Pons (tissue), 1 donor: ENCODE data around the gene HCK.

ENCODE experiments used
- DNase-seq: peaks from one replicate; pipeline ENCODE4 v3.0.0-alpha.2; 2016; ENCODE audit warnings: low spot score

HCK gene

DNA sequence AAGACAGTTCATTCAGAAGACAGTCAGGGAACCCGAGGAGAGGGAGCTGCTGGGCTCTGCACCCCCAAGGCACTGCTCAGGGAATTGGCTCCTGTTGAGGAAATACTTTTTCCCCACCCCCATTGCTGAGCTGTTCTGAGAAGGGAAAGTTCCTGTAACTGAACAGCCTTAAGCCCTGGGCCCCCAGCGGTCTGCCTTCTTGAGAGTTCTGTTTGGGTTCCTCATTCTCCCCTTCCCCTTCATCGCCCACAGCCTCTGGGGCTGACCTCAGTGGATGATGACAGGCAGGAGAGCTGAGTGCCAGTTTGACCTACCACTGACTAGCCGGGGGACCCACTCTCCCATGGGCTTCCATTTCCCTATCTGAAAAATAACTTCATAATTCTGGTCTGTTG, 10.7 kb downstream of the HCK start:
- DNase-seq = peak; percentile 86

DNA sequence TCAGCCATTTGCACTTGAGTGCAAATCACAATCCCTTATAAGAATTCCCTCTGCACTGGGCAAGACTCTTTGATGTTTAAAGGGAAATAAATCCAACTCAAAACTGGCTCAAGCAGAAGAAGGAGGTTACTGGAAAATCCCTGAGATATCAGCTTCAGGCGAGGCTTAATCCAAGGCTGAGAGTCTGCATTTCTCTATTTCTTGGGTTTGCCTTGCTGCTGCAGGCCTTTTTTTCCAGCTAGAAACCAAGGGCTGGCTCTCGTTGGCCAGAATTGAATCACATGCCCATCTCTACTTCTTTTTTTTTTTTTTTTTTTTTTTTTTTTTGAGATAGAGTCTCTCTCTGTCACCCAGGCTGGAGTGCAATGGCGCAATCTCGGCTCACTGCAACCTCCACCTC, 11.7 kb downstream of the HCK start:
- no peak for DNase-seq

DNA sequence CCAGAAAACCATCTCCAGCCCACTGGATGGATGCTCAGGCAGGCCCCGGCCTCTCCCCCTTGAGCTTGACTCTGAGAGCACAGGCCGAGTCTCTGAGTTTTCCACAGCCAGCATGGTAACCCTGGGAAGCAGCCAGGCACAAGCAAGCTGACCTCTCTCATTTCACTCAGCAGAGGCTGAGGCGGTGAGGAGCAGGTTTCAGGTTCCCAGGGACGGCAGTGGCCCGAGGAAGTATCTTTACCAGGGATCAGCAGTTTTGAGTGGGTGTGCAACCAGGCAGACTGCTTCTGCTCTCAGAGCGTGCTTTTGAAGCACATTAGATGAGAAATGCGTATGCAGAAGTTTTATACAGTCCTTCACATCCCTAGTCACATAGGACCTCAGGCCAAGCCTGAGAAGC, 12.6 kb downstream of the HCK start:
- no peak for DNase-seq

DNA sequence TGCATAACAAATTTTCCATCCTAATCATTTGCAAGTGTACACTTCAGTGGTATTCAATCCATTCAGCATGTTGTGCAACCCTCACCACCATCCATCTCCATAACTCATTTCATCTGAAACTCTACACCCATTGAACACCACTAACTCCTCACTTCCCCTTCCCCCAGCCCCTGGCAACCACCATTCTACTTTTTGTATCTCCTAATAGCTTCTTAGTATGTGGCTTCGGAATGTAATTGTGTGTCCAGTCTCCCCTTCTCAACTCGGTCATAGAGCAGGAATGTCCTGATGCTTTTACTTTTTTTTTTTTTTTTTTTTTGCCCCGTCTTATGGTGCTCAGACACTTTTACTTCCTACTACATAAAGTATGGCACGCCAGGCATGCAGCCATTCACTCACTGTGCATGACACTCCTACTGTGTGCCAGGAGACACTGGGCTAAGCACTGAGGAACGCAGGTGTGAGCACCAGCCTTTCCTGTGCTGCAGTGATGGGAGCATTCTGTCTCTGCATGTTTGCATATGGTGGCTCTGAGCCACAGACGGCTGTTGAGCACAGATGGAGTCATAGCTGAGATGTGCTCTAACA, 15.3 kb downstream of the HCK start:
- DNase-seq = no peak

- DNase-seq = no peak
Measured at GRCh38 chr20:32068174-32068573, 16.1 kb downstream of the HCK start.

DNA sequence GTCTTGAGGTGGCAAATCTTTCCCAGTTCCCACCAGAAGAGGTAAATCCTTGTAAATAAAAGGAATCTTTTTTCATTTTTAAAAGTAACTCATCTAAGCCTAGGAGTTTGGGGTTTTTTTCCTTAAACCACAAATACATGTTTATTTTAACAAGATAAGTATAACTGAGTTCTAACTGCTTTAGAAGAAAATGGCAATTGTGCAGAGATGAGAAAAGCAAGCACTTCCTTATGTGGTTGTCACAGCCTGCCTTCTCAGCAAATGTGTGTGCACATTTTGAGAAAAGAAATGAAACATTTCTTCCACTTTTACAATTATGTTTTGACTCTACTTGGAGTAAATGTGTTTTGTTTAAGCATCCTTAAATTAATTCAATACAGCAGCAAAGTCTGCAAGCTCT, 17.7 kb downstream of the HCK start:
- no peak for DNase-seq

DNA sequence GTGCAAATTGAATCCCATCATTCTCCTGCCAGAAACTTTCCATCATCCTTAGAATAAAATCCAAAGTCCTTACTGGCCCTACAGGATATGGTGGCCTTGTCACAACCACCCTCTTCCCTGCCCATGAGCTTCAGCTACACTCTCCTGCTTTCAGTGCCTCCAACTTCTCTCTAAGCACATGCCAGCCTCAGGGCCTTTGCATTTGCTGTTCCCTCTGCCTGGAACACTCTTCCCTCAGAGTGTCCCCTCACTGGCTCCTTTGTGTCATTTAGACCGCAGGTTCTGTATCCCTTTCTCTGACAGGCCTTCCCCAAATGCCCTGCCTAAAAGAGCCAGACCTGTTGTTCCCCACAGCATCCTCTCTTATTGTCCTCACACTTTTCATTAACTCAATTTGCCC, 18.2 kb downstream of the HCK start:
- no peak for DNase-seq

DNA sequence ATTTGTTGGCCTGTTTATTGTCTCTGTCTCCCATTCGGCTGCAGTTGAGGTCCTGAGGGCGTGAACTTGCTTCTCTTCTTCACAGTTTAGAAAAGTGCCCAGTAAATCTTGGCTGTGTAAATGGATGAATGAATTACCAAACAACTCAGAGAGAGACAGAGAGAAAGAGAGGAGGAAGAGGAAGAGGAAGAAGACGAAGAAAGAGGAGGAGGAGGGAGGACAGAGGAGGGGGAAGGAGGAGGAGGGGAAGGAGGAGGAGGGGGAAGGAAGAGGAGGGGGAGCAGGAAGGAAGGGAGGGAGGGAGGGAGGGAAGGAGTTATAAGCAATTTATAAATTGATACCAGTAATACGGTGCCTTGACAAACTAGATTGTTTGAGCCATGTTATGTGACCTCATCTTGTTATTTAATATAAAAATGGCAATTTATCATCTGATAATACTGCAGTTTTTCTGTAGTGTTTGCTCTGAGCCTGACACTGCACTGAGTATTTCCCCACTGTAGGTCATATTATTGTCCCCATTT, 18.7 kb downstream of the HCK start:
- DNase-seq = no peak

DNA sequence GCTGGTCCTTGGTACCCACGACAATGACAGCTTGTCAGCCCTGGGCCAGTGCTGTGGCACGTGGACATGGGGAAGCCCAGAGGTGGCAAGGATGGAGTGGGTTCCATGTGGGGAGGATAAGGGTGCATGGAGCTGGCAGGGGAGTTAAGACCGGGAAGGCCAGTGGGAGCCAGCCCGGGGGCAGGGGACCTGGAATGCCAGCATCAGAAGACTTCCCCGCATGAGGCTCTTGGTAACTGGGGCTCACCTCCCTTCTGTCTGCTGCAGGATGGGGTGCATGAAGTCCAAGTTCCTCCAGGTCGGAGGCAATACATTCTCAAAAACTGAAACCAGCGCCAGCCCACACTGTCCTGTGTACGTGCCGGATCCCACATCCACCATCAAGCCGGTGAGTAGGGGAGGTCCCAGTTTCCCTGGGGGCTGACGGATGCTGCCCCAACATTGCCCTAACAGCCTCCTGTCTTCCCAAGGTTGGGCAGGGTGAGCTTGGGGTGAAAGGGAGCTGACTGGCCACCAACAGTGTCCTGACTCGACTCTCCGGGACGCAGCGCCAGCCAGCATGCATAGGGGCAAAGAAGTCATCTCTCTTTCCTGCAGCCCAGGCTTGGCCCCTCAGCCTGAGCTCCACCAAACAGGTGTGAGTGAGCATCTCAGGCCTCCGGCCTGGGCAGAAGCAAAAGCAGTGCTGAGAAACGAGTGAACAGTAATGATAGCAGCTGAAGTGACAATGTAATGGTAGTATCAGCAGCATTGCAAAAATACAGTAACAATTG, 19.5 kb downstream of the HCK start:
- DNase-seq = no peak

DNA sequence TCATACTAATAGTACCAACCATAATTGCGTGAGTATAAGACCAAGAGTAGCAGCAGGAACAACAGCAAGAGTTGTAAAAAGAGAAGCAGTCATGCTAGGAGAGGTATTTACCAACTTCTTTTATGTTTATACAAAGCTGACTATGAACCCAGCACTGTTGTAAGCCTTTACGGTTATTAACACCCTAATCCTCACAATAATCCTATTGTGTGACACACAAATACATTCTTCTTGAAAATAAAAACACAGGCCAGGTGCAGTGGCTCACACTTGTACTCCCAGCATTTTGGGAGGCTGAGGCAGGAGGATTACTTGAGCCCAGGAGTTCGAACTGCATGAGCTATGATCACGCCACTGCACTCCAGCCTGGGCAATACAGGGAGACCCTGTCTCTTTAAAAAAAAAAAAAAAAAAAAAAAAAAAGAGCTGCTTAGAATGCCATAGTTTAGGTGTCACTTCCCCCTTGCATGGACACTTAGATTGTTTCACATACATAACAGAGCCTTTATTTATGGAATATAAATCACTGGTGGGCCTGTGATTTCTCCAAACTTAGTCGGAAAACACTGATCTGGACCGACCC, 20.2 kb downstream of the HCK start:
- DNase-seq = no peak

DNA sequence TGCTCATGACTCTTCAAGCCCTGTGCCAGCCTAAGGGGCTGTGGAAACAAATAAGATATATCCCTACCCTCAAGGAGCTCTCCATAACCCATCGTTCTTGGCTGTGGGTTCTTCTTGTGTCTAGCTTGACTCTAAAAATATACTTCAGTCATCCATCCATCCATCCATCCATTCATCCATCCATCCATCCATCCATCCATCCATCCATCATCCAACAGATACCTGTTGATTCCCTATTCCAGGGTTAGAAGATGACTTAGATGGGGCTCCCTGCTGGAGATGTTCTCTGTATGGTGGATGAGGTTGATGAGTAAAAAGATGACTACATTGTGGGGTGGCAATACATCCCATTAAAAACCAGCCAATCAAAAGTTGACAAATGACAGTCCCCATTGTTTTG, 23.5 kb downstream of the HCK start:
- no peak for DNase-seq

DNA sequence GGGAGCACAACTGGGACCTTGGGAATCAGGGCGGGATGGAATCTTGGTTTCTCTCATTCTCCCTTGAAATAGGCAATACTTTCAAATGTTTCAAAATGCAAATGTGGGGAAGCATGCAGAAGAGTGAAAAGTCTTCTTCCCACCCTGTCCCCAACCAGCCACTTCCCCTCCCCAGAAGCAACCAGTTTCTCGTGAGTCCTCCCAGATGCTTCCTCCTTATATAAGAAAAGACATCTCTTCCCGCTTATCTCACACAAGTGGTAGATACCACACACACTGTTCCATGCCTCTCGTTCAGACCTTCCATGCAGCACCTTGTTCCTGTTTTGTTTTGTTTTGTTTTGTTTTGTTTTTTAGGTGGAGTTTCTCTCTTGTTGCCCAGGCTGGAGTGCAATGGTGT, 25.1 kb downstream of the HCK start:
- peak; percentile 50 for DNase-seq

- no peak for DNase-seq
Measured at GRCh38 chr20:32078322-32078721, 26.3 kb downstream of the HCK start.

- DNase-seq = peak; percentile 44
Measured at GRCh38 chr20:32078791-32079190, 26.7 kb downstream of the HCK start.

DNA sequence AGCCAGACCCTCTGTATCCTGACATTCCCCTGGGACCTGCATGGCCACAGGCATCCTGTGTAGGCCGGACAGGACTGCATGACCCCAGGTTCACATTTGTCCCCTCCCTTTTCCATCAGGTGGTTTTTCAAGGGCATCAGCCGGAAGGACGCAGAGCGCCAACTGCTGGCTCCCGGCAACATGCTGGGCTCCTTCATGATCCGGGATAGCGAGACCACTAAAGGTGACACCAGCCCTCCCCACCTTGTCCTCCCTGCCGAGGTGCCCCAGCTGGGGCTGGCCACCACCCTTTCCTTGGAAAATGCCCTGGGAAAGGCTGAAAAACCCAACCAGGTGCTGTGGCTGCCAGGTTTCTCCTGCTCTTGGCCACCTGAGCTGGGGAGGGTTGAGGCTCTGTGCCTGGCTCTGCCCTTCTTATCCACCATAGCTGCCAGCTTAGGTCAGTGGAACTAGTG, 27.6 kb downstream of the HCK start:
- no peak for DNase-seq

- DNase-seq = no peak
Measured at GRCh38 chr20:32080783-32081182, 28.7 kb downstream of the HCK start.

- DNase-seq = no peak
Measured at GRCh38 chr20:32083469-32083868, 31.4 kb downstream of the HCK start.

- DNase-seq = no peak
Measured at GRCh38 chr20:32087070-32087469, 35.0 kb downstream of the HCK start.

GRCh38 chr20:32088759-32089158, 36.7 kb downstream of the HCK start:
- no peak for DNase-seq

GRCh38 chr20:32089637-32090362, 37.8 kb downstream of the HCK start:
- no peak for DNase-seq

DNA sequence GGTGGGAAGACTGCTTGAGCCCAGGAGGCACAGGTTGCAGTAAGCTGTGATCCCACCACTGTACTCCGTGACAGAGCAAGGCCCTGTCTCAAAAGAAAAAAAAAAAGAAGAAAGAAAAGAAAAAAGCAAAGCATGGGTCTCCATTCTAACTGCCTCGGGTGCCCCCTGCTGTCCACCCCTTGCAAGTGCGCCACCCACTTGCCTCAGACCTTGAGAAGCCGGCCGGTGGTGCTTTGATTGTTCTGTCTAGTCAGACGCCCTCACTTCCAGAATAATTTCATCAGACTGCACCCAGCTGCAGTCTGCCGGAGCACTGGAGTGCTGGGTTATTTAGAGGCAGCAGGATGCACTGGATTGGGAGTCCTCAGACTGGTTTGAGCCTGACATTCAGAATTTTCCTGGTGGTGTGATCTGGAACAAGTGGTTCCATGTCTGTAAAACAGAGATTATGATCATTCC, 39.9 kb downstream of the HCK start:
- peak; percentile 69 for DNase-seq

- no peak for DNase-seq
Measured at GRCh38 chr20:32098786-32099185, 46.7 kb downstream of the HCK start.
